ENCODE measurements around the gene LILRA2. TPM values are rescaled to one million over a fixed set of nuclear protein-coding genes. Genes with fewer than 3 reads are reported as not detected.

The LILRA2 gene
- total and polyA plus RNA-seq, 10 of the 15 experiments (the other 5 are each of a cell fraction or from before 2014, with no cell fraction given): 0.16 to 1.8 (median 0.43) TPM

GRCh38 chr19:54532528-54532927, 41.1 kb upstream of the LILRA2 start:
- Histone ChIP-seq H3K4me3 (peak overlapping the region; percentile 3; the same call in 1 of the 2 replicates), H3K4me1 (ENCODE audit: control insufficient read depth, insufficient read depth, low read length) (peaks cover 9% of the 10 kb centered on the region), H3K9ac (ENCODE audit: control insufficient read depth, insufficient read depth, low read length) (no peak overlapping the region; the same call in 1 of the 2 replicates), H3K79me2 (ENCODE audit: control insufficient read depth, insufficient read depth, low read length) (no peaks in the 10 kb centered on the region), H3K4me2 (ENCODE audit: control insufficient read depth, insufficient read depth) (peak overlapping the region; percentile 67), H4K20me1 (ENCODE audit: control insufficient read depth, insufficient read depth) (no peaks in the 10 kb centered on the region), H3K9me3 (replicated peaks; ENCODE audit: control insufficient read depth, insufficient read depth, low read length) (no peaks in the 10 kb centered on the region; the same call in 2 of the 3 replicates), H2AFZ (ENCODE audit: control insufficient read depth, low read depth, low read length) (peak overlapping the region; percentile 62), H3K27me3 (replicated peaks in 1 of 2; ENCODE audit: control insufficient read depth in 2 of 2, insufficient read depth in 2 of 2, low read length in 1 of 2) (no peaks in the 10 kb centered on the region), H3K27ac (ENCODE audit: control insufficient read depth, insufficient read depth) (peak overlapping the region; percentile 47), H3K36me3 (ENCODE audit: control insufficient read depth in 2 of 2, insufficient read depth in 2 of 2, low read length in 1 of 2) (no peaks in the 10 kb centered on the region)
- ChIA-PET RAD21 (ENCODE audit: unreplicated experiment) (interaction anchor here (0.6 kb wide), 1 partner anchor 50 kb away, joined by 3 read pairs; no protein-coding TSS in a partner anchor), CTCF (interaction anchor here (1.1 to 1.2 kb wide), 2 partner anchors 84 to 142 kb away, joined by 3 to 4 read pairs; no protein-coding TSS in a partner anchor), SMC1A (ENCODE audit: uncharacterized antibody, unreplicated experiment) (interaction anchor here (0.8 to 2.3 kb wide), 5 partner anchors 14 to 82 kb away, joined by 3 to 9 read pairs (median 3); no protein-coding TSS in a partner anchor), POLR2A (interaction anchor here (0.6 to 1.3 kb wide), 4 partner anchors 14 to 85 kb away, joined by 3 to 8 read pairs (median 4); no protein-coding TSS in a partner anchor)
- BruUV-seq (replicated peaks): no TSS peak
- FAIRE-seq (peak; percentile 7), ATAC-seq (peak; percentile 99), DNase-seq (ENCODE audit: low read depth, low spot score) (peak; percentile 77)
- in situ Hi-C loops (cut with MboI) (no loop called here), intact Hi-C loops (cut with micrococcal nuclease; ENCODE audit: unreplicated experiment) (no loop called here)
- WGBS (ENCODE audit: insufficient coverage, insufficient replicate concordance, low lambda C conversion rate, missing lambda C conversion rate): 5% methylated on average over 4 of the region's 4 CpGs
- TF ChIP-seq SREBF1 (IDR thresholded peaks at IDR 0.05; ENCODE audit: low read length) (no peak), ZSCAN29 (IDR thresholded peaks at IDR 0.05) (no peak), IRF4 (IDR thresholded peaks at IDR 0.05; ENCODE audit: low read depth, low read length) (0 out of 2 replicates have a peak, but pooled peaks have one; percentile 28), SMARCA5 (IDR thresholded peaks at IDR 0.05) (no peak), CTCF (IDR thresholded peaks at IDR 0.05 in 2 of 3, conservative IDR thresholded peaks at IDR 0.05 in 1 of 3; ENCODE audit: control insufficient read depth in 2 of 3, extremely low read depth in 1 of 3, insufficient read depth in 1 of 3, low read depth in 3 of 3, low read length in 3 of 3) (no peak), RUNX3 (IDR thresholded peaks at IDR 0.05; ENCODE audit: low read length) (peak; percentile 74), PML (IDR thresholded peaks at IDR 0.05; ENCODE audit: low read length) (no peak), HDAC2 (IDR thresholded peaks at IDR 0.05) (no peak), MXI1 (IDR thresholded peaks at IDR 0.05; ENCODE audit: low read depth, low read length) (no peak), CHD2 (IDR thresholded peaks at IDR 0.05; ENCODE audit: borderline replicate concordance, low read depth, low read length) (no peak), MYB (IDR thresholded peaks at IDR 0.05; ENCODE audit: borderline replicate concordance, low read depth, low read length) (no peak), E4F1 (IDR thresholded peaks at IDR 0.05; ENCODE audit: borderline replicate concordance, partially characterized antibody) (no peak), IKZF2 (IDR thresholded peaks at IDR 0.05) (0 out of 4 replicates have a peak, but pooled peaks of 1 of the 2 experiments have one; percentile 18), POU2F2 (IDR thresholded peaks at IDR 0.05; ENCODE audit: borderline replicate concordance, low read depth, low read length) (no peak), MTA3 (IDR thresholded peaks at IDR 0.05; ENCODE audit: borderline replicate concordance, low read length) (peak; percentile 35; the same call in 1 of the 2 replicates), RAD51 (IDR thresholded peaks at IDR 0.05) (no peak), ELK1 (IDR thresholded peaks at IDR 0.05; ENCODE audit: low read depth, low read length) (no peak), ATF7 (IDR thresholded peaks at IDR 0.05; ENCODE audit: low read depth) (no peak), CREB1 (IDR thresholded peaks at IDR 0.05; ENCODE audit: low read depth) (no peak), ETV6 (conservative IDR thresholded peaks at IDR 0.05 in 1 of 2, IDR thresholded peaks at IDR 0.05 in 1 of 2; ENCODE audit: borderline replicate concordance in 1 of 2, low read depth in 1 of 2) (peak in 1 of 2 experiments; percentile 53; a peak in 1 of 4 replicates)

All from GM12878 (cell line).